Liver (tissue), 3 donors: ENCODE data around the gene PREX1.

Experiments used
- ATF3 ChIP-seq: IDR thresholded peaks from 2 replicates; pipeline ENCODE4 v1.6.1; 2016; ENCODE audit warnings: antibody characterized with exemption
- CTCF ChIP-seq: fragments of 150-350 bp; IDR thresholded peaks from 2 replicates; pipeline ENCODE4 v1.5.1; 2017; ENCODE audit warnings: improper control_type of control experiment, low read depth, low read length; ENCODE audit not compliant: missing input control
- EGR1 ChIP-seq, 2 donors: IDR thresholded peaks; 2 replicates each; pipeline ENCODE4 v1.6.1; 2016 to 2018; ENCODE audit warnings: antibody characterized with exemption in 2 of 2, low read depth in 2 of 2
- GABPA ChIP-seq, 2 donors: IDR thresholded peaks in 1 of 2; conservative IDR thresholded peaks in 1 of 2; 2 replicates each; pipeline ENCODE4 v1.6.1; 2016; ENCODE audit warnings: antibody characterized with exemption in 2 of 2, mild to moderate bottlenecking in 1 of 2, moderate library complexity in 1 of 2
- HNF4G ChIP-seq: IDR thresholded peaks from 2 replicates; pipeline ENCODE4 v1.6.1; 2016; ENCODE audit warnings: antibody characterized with exemption
- JUND ChIP-seq, 2 donors: IDR thresholded peaks; 2 replicates each; pipeline ENCODE4 v1.6.1; 2016; ENCODE audit warnings: antibody characterized with exemption in 2 of 2
- RAD21 ChIP-seq, 2 donors: IDR thresholded peaks; 2 replicates each; pipeline ENCODE4 v1.6.1; 2016; ENCODE audit warnings: antibody characterized with exemption in 2 of 2, mild to moderate bottlenecking in 2 of 2
- RXRA ChIP-seq, 2 donors: IDR thresholded peaks; 2 replicates each; pipeline ENCODE4 v1.6.1; 2017 to 2018; ENCODE audit warnings: antibody characterized with exemption in 2 of 2, mild to moderate bottlenecking in 1 of 2
- SP1 ChIP-seq: IDR thresholded peaks from 2 replicates; pipeline ENCODE4 v1.6.1; 2018; ENCODE audit warnings: antibody characterized with exemption, mild to moderate bottlenecking
- TAF1 ChIP-seq: conservative IDR thresholded peaks from 2 replicates; pipeline ENCODE4 v1.6.1; 2016; ENCODE audit warnings: antibody characterized with exemption, mild to moderate bottlenecking
- YY1 ChIP-seq: IDR thresholded peaks from 2 replicates; pipeline ENCODE4 v1.6.1; 2016; ENCODE audit warnings: antibody characterized with exemption, mild to moderate bottlenecking
- donor health status: healthy.
- donor health status: healthy.

- TF ChIP-seq RAD21 (IDR thresholded peaks at IDR 0.05): no peak
- TF ChIP-seq CTCF: no peak
- no peak for TF ChIP-seq RXRA (IDR thresholded peaks at IDR 0.05)
- no peak for TF ChIP-seq SP1
- no peak for TF ChIP-seq ATF3
- TF ChIP-seq EGR1 (IDR thresholded peaks at IDR 0.05; ENCODE audit: low read depth in 2 of 2): no peak
- TF ChIP-seq YY1: no peak
- no peak for TF ChIP-seq GABPA (IDR thresholded peaks at IDR 0.05 in 1 of 2, conservative IDR thresholded peaks at IDR 0.05 in 1 of 2)
- TF ChIP-seq JUND (IDR thresholded peaks at IDR 0.05): no peak
- no peak for TF ChIP-seq TAF1
- no peak for TF ChIP-seq HNF4G
Measured at GRCh38 chr20:48866936-48867335, 39.1 kb upstream of the PREX1 start.
